Endodermal cell (in vitro differentiated cells): ENCODE data around the gene BTF3. TPM values are rescaled to one million over a fixed set of nuclear protein-coding genes. Genes with fewer than 3 reads are reported as not detected.

Experiments
- DNase-seq: peaks from one replicate; pipeline ENCODE4 v3.0.0-alpha.2; 2017
- H3K27ac ChIP-seq: 2 replicates; pipeline ENCODE4 v1.5.1; 2013; ENCODE audit warnings: mild to moderate bottlenecking, low read depth, low read length, moderate library complexity
- H3K27me3 ChIP-seq: 2 replicates; pipeline ENCODE4 v1.6.1; 2013; ENCODE audit warnings: mild to moderate bottlenecking, low read length, moderate library complexity; ENCODE audit not compliant: insufficient read depth, control insufficient read depth, poor library complexity, severe bottlenecking
- H3K36me3 ChIP-seq: 2 replicates; pipeline ENCODE4 v1.7.0; 2013; ENCODE audit warnings: mild to moderate bottlenecking, low read length, moderate library complexity; ENCODE audit not compliant: control insufficient read depth, insufficient read depth
- H3K4me1 ChIP-seq: one replicate; pipeline ENCODE4 v1.7.0; 2013; ENCODE audit warnings: low read length; ENCODE audit not compliant: control insufficient read depth, insufficient read depth
- H3K4me3 ChIP-seq: 2 replicates; pipeline ENCODE4 v1.5.1; 2013; ENCODE audit warnings: mild to moderate bottlenecking, low read length, moderate library complexity
- H3K9ac ChIP-seq: 2 replicates; pipeline ENCODE4 v1.6.1; 2013; ENCODE audit warnings: mild to moderate bottlenecking, low read length, moderate library complexity; ENCODE audit not compliant: poor library complexity, severe bottlenecking; ENCODE audit errors: extremely low read depth
- H3K9me3 ChIP-seq: 2 replicates; pipeline ENCODE4 v1.6.1; 2013; ENCODE audit warnings: mild to moderate bottlenecking, low read length, moderate library complexity; ENCODE audit not compliant: control insufficient read depth
- H3K27ac Mint-ChIP-seq: 2 replicates; pipeline ENCODE4 v1.8.0; 2020; ENCODE audit warnings: mixed read lengths
- H3K27me3 Mint-ChIP-seq: 2 replicates; pipeline ENCODE4 v1.8.0; 2021; ENCODE audit warnings: mild to moderate bottlenecking, mixed read lengths; ENCODE audit not compliant: insufficient read depth
- H3K36me3 Mint-ChIP-seq: 2 replicates; pipeline ENCODE4 v1.8.0; 2020; ENCODE audit warnings: low read depth, mixed read lengths
- H3K4me1 Mint-ChIP-seq: 2 replicates; pipeline ENCODE4 v1.8.0; 2020; ENCODE audit warnings: mixed read lengths
- H3K4me3 Mint-ChIP-seq: 2 replicates; pipeline ENCODE4 v1.8.0; 2020; ENCODE audit warnings: mild to moderate bottlenecking, moderate library complexity, mixed read lengths
- H3K9me3 Mint-ChIP-seq: 2 replicates; pipeline ENCODE4 v1.8.0; 2020; ENCODE audit warnings: mild to moderate bottlenecking, mixed read lengths
- CTCF ChIP-seq: fragments of 200-600 bp; sonication (generic); conservative IDR thresholded peaks from 2 replicates; pipeline ENCODE4 v1.5.0; 2021; ENCODE audit warnings: antibody characterized with exemption, mild to moderate bottlenecking
- WGBS, 2 experiments: methylation state at CpG; one replicate each; pipeline versions ENCODE4 v1.1.5 to v1.1.7; 2013; ENCODE audit warnings: missing lambda C conversion rate in 2 of 2, mixed read lengths in 1 of 2; ENCODE audit not compliant: insufficient coverage in 1 of 2, insufficient read length in 1 of 2; 5-methylcytosine and 5-hydroxymethylcytosine counted together
- total RNA-seq, 2 donors: library from RNA; stranded (reverse); fragmentation: NEBNext Ultra II Directional in 1 of 2; extraction: Animal tissue kit (Norgen Biotek cat#: 25700) in 1 of 2; gene quantifications; 2 replicates in 1 of 2; 3 replicates in 1 of 2; pipeline ENCODE4 v1.2.1, GENCODE V29; 2021

BTF3 gene
- total RNA-seq, 2 donors from 2014 or later, result 671 to 739 TPM

- H3K9me3 Mint-ChIP-seq, result no peaks in the 10 kb centered on the region
- H3K4me3 Mint-ChIP-seq, result no peak overlapping the region
- 91 to 94% methylated on average over 6 to 7 of the region's 7 CpGs for WGBS, 2 experiments
- Histone ChIP-seq H3K36me3 (no peaks in the 10 kb centered on the region), H3K4me1 (no peaks in the 10 kb centered on the region), H3K4me3 (no peak overlapping the region), H3K27ac (no peak overlapping the region), H3K9me3 (no peaks in the 10 kb centered on the region), H3K9ac (no peak overlapping the region), H3K27me3 (no peaks in the 10 kb centered on the region)
- TF ChIP-seq CTCF, result no peak
- DNase-seq, result no peak
- no peaks in the 10 kb centered on the region for H3K27me3 Mint-ChIP-seq
- no peaks in the 10 kb centered on the region for H3K36me3 Mint-ChIP-seq
- no peak overlapping the region for H3K27ac Mint-ChIP-seq
- peaks cover 4% of the 10 kb centered on the region for H3K4me1 Mint-ChIP-seq
These were observed 24.7 kb downstream of the BTF3 start for GRCh38 chr5:73522989-73523388.

DNA sequence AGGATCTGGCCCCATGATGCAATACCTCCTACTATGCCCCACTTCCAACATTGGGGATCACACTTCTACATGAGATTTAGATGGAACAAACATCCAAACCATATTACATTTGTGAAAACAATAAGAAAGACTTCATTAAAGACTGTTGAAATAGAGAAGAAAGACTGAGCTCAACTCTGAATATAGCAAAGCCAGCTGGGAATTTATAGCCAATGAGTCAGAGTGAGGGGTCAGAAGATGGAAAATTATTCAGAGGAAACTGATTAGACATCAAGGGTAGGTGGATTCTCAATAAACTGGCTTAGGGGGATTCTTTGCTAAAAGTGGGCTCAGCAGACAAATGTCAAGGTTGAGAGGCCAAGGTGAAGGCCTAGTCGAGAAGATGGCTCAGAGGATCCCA lies 25.6 kb downstream of the BTF3 start:
- Mint-ChIP-seq H3K36me3 (no peaks in the 10 kb centered on the region), H3K4me3 (no peak overlapping the region), H3K4me1 (peaks cover 4% of the 10 kb centered on the region), H3K27ac (no peak overlapping the region), H3K27me3 (no peaks in the 10 kb centered on the region), H3K9me3 (no peaks in the 10 kb centered on the region)
- no peaks in the 10 kb centered on the region for H3K9me3 ChIP-seq
- no peaks in the 10 kb centered on the region for H3K27me3 ChIP-seq
- H3K9ac ChIP-seq, result no peak overlapping the region
- no peak for TF ChIP-seq CTCF
- no peaks in the 10 kb centered on the region for H3K4me1 ChIP-seq
- H3K27ac ChIP-seq, result no peak overlapping the region
- no peaks in the 10 kb centered on the region for H3K36me3 ChIP-seq
- WGBS, 2 experiments, result 88 to 90% methylated on average over 1 of the region's 1 CpG
- no peak overlapping the region for H3K4me3 ChIP-seq
- no peak for DNase-seq

GRCh38 chr5:73525606-73526203 lies 27.5 kb downstream of the BTF3 start:
- Mint-ChIP-seq H3K4me3 (no peak overlapping the region), H3K4me1 (no peaks in the 10 kb centered on the region), H3K27me3 (no peaks in the 10 kb centered on the region), H3K36me3 (no peaks in the 10 kb centered on the region), H3K9me3 (no peaks in the 10 kb centered on the region), H3K27ac (no peak overlapping the region)
- WGBS, 2 experiments, result 91 to 94% methylated on average over 2 to 3 of the region's 3 CpGs
- no peak for TF ChIP-seq CTCF
- peaks cover 3% of the 10 kb centered on the region for H3K9me3 ChIP-seq
- H3K4me1 ChIP-seq, result no peaks in the 10 kb centered on the region
- no peaks in the 10 kb centered on the region for H3K27me3 ChIP-seq
- no peaks in the 10 kb centered on the region for H3K36me3 ChIP-seq
- H3K27ac ChIP-seq, result no peak overlapping the region
- no peak overlapping the region for H3K9ac ChIP-seq
- no peak overlapping the region for H3K4me3 ChIP-seq
- DNase-seq, result no peak
